Measurements from ENCODE around the gene SLC24A3.

The SLC24A3 gene

DNA sequence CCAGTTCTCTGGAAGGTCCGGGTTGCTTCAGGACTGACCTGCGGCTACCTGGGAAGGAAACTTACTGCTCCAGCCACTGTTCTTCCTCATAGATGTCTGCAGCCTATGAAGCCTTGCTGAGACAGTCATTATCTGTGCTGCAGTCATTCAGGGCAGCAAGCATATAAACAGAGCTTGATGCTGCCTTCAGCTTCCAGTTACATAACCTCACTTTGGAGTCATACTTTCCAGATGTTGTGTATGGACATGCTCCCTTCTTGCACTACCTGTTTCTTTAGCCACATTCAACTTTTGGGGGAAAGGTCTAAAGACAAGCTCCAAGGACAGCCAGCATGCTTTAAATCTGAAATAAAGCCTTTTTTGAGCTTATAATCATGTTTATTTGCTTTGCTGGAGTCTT lies 98.1 kb downstream of the SLC24A3 start:
- DNase-seq = no peak

DNA sequence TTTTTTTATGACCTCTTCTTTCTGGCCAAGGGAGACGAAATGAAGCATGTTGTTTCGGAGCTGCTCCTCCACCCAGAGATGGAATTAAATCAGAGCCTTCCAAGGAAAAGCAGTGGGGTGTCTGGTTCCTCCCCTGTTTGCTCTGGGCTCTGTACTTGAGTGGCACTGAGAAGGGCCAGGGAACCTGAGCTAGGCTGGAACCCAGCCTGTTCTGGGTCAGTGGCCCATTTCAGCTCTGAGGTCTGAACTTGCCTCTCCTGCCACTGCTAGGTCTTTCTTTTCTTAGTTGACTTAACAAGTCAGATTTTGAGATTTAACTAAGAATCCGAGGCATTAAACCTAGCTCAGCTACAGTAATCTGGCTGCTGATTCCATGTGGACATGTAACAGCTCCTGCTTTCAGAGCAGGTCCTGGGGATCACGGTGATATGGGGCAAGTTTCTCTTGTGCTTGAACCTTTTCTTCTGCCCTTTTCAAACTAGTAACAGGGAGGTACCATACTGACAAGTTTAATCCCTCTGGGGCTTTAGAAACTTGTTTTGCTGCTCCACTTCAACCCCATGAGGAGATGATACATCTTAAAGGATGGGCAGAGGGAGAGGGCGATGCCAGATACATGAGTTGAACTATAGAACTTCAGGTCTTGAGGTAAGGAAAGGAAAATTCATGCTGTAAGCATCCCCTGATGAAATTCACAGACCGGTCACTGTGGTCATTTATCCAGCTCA lies 101.1 kb downstream of the SLC24A3 start:
- DNase-seq = no peak

DNA sequence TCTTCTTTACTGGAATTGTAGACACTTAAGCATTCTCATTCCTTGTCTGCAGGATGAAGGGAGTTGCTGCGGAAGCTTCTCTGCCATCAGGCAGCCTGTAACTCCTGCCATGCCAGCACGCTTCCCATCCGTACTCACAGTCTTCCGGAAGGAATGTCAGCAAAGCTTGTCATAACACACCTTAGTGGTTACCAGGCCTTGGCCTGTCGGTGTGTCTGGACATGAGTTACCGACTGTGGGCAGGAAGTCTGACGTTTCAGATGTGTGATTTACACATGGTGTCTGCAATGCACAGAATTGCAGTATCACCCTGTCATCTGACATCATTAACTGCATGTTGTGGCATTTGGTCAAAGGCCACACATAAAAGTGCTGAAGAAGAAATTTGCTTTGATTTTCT lies 102.2 kb downstream of the SLC24A3 start:
- no peak for DNase-seq

- peak; percentile 47 for DNase-seq
These were observed 105.0 kb downstream of the SLC24A3 start for GRCh38 chr20:19317237-19318069.

GRCh38 chr20:19318610-19319009 lies 106.2 kb downstream of the SLC24A3 start:
- no peak for DNase-seq

DNA sequence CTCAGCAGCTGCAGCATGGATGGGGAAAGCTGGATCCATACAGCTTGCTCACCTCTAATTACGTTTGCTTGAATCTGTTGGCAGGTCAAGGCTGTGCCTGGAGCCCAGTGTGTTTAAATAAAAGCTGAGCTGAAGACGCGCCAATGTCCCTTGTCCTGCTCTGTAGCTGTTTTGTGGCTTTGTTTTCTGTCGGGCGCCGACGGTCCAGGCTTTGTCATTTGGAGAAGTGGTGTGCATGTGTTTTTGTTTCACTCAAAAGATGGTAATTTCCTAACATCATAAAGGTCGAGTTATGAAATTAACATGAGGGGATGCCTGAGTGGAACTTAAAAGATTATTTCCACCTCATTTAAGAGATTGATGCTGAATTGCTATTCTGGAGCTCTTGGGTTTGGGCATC lies 107.6 kb downstream of the SLC24A3 start:
- peak; percentile 56 for DNase-seq

DNA sequence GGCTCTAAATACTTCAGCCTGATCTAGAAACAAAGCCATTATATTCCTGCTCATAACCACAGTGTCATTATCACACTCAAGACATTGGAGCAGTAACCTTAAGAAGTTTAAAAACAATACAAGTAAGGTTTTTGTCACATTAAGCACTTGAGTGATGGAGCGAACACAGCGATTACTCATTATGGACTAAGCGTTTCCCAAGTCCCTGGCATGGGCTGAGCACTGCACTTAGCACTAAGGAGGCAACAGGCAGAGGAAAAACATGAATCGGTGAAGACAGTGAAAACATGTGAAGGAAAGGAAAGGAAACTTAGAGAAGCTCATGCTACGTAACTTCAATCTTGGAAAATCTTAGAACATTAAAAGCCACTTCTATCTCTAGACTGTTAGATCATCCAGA lies 108.7 kb downstream of the SLC24A3 start:
- DNase-seq = no peak

DNA sequence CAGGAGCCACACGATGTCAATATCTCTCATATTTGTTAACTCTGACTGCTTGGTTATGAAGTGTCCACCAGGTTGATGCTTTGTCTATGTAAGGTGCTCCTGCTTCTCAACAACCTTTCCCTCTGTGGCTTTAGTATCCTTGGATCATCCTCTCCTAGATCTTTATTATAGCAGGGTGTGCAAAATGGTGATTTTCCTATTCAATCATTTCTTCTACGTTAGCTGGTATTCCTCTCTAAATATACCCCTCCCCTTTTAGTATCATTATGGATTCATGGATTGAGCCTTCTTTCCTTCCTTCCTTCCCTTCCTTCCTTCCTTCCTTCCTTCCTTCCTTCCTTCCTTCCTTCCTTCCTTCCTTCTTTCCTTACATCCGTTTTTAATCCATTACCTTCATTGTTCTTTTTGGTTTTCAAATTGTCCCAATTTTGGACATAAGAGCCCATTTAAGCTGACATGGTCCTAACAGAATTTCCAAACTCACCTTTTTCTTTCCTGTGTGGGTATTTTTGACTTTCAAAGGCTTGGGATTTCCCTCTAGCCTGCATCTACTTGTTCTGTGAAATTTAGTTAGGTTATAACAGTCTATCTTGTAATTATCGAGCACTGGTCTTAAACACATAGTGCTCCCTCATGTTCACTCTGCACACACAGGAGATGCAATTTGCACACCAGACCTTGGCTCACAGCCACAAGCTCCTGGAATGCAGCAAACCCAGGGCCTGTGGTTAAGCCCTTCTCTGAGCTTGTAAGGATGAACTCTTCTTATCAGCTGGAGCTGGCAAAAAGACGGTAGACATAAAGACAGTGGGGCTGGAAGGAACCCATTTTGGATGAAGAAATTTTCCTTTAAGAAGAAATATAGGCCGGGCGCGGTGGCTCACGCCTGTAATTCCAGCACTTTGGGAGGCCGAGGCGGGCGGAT lies 109.9 kb downstream of the SLC24A3 start:
- DNase-seq = no peak

DNA sequence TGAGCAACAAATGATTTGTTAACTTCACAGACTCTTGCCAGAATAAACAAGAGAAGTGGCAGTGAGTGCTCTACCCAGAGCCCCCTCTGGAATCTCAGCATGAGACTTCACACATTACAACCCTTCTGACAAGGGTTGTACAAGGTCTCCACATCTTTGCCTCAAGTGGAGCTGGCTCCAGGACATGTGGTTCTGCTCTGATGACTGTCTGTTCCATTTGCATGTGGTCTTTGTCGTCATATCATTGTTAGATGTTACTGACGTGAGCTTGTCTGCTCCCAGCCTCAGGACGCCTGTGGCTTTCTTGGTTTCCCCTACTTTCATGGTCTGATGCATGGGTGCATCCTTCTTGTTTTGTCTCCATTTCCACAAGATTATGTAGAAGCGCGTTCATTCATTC lies 115.0 kb downstream of the SLC24A3 start:
- DNase-seq = no peak

GRCh38 chr20:19328676-19329075 lies 116.2 kb downstream of the SLC24A3 start:
- DNase-seq = no peak

DNA sequence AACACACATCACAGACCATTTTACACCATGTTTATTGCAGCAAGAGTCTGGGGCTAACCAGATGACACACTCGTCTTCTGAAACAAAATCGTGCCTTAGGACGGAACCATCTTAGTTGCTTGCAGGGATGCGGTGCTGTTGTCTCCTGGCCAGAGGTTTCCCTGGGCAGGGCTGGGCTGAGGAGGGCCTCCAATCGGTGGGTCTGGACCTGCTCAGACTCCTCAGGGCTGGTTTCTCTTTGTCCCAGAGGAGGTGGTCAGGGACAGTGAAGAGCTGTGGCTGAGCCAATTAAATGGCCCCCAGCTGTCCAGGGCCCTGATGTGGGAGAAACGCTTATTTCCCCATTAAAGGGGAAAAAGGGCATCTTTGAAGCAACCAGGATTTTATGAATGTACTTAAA lies 117.6 kb downstream of the SLC24A3 start:
- DNase-seq = no peak

DNA sequence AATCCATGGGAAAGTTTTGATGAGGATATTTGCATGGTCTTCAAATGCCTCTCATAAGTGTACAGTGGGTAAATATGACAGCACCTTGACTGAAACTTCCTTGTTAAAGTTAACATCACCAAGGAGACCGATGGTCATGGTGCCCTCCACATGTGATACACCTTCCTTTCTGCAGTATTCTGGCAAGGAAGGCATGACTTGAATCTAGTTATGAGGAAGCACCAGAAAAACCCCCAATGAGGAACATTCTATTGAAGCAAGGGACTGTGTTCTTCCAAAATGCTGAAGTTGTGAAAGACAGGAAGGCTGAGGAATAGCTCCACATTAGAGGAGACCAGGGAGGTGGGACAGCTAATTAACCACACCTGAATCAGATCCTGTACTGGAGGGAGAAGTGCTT lies 118.3 kb downstream of the SLC24A3 start:
- no peak for DNase-seq

- no peak for DNase-seq
These were observed 121.1 kb downstream of the SLC24A3 start for GRCh38 chr20:19333563-19333962.

DNA sequence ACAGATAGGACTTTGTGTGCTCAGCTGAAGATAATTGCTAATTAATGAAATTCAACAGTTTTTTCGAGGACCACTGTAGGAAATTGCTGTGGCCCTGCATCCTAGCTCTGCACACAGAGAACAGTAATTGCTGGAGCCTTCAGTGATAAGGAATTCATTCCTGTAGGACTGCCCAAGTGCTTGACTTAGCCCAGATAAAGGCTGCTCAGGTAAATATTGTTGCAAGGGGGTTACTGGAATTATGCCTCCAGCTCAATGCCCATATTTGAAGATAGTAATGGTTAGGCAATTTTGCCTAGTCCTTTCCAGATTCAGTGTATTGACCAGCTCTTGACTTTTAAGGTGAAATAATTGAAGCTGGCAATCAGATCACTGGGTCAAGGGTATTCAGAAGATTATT lies 122.9 kb downstream of the SLC24A3 start:
- DNase-seq = no peak

DNA sequence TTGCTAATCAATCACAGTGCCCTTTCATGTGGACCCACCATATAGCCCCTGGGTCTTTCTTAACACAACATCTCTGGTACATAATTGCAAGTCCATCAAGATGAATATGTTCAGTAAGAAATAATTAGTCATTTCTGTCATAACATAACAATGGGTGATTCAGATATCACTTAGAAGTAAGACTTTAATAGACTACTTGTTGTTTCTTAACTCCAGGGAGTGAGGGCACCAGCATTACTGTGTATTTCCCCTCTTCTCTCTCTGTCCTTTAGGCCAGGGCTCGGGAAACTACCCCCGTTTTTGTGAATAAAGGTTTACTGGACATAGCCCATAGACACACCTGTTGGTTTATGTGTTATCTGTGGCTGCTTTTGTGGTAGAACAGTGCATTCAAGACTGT lies 123.5 kb downstream of the SLC24A3 start:
- DNase-seq = no peak

DNA sequence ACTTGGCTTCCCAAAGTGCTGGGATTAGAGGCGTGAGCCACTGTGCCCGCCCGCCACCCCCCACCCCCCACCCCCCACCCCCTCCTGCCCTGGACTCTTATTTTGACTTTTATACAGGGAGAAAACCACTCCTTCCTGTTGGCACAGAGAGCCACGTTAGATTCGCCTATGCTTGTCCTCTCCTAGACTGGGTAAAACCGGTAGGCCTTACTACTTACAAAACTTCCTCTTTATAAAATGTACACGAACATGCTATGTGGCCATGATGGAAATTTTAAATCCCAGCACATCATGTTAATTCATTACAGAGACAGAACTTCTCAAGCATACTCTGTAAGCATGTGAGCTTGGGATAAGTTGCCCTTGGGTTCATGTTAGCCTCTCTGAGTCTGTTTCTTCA lies 124.2 kb downstream of the SLC24A3 start:
- no peak for DNase-seq

DNA sequence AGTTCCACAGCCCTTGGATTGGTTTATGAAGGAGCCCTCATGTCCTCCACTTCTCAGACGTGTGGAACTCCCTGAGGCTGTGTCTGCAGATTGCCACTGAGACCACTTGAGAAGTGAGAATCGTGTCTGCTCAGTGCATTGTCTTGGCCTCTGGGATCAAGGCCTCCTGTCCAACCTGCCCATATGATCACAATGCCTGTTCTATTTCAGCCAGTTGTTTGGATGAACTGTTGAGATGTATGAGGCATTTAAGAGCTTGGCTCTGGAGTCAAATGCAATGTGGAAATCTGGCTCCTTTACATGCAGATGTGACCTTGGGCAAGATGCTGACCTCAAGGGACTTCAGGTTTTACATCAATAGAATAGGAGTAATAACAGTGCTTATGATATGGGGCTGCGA lies 125.9 kb downstream of the SLC24A3 start:
- no peak for DNase-seq

- DNase-seq = no peak
These were observed 126.5 kb downstream of the SLC24A3 start for GRCh38 chr20:19338960-19339359.

DNA sequence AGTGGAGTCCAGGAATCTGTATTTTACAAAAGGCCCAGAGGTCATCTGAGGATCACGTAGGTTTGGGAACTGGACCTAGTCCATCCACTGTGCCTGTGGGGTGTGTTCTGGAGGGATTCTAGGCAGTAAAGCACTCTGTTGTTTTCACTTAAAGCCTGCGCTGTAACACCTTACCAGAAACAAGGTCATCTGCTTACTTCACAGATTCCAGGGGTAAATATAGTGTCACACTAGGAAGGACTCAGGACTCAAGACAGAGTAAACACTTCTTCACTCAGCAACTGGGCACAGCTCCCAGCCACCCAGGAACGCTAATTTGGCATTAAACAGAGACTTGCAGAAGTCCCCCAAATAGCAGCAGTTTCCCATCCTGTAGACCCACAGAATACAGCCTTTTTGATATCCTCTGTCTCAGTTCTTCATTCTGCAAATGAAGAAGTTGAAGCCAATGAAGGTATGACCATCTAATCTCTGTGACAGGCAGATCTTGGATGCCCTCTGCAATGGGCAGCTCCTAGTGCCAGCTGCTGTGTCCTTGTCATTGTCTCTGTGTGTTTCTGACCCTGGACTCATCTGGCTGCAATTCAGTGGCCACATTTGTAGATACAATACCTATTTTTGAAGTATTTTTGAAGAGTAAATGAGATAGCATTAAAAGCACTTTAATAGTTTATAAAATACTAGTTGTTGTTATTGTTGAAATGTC lies 129.1 kb downstream of the SLC24A3 start:
- no peak for DNase-seq

GRCh38 chr20:19344341-19344740 lies 131.9 kb downstream of the SLC24A3 start:
- DNase-seq = no peak

DNA sequence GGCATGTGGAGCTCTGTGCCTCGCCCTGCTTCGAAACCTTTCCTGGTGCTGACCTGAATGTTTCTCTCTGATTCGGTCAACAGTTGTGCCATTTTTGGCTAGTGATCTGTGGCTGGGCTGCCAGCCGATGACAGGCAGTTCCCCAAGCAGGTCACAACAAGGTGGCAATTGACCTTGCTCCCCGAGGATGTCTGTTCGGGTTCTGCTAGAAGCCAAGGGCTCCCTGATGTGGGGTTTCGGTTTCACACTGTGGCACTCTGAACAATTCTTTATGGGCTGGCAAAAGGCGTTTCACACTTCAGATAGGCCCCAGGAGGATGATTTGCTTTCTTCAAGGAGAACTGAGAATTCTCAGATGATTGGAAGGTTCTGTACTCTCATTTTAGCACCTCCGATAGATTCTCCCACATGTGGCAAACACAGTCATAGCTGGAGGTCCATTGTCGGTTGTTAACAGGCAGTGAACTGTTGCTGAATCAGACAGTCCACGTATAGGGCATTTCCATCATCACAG lies 135.6 kb downstream of the SLC24A3 start:
- no peak for DNase-seq

GRCh38 chr20:19348582-19348981 lies 136.1 kb downstream of the SLC24A3 start:
- no peak for DNase-seq

DNA sequence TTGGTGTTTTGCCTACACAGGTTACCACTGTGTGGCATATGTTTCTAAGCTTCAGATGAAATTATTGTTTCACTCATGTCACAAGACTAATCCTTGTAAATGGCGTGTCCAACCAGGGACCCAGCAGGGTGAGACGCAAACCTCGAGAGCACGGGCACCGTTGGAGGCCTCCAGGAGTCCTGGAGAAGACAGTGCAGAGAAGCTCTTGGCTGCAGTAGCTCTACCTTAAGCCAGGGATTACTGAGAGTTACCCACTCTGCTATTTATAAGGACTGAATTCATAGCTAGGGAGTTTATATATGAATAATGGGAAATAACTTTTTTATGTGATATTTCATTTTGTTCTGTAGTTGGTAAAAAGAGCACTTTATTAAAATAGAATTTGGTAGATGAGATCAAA lies 137.4 kb downstream of the SLC24A3 start:
- DNase-seq = no peak

Data from NCI-H69 (cell line).